Esophagus mucosa (tissue), 1 donor: ENCODE measurements around the gene PIK3R5. TPM values are rescaled to one million over a fixed set of nuclear protein-coding genes. Genes with fewer than 3 reads are reported as not detected.

ENCODE experiments used
- total RNA-seq: library from RNA; stranded (reverse); gene quantifications from one replicate; pipeline ENCODE4 v1.2.4, GENCODE V29; 2023
- donor health status: DM: yes; HTN: yes; CAD: no.

PIK3R5 gene
- total RNA-seq, 1 donor from 2014 or later = 0.88 TPM

Other genes starting within 250 kb of the PIK3R5 start
- gene CCDC42, start 220.9 kb downstream of the PIK3R5 start, total RNA-seq = not detected
- not detected for gene SPDYE4, start 207.2 kb downstream of the PIK3R5 start, total RNA-seq
- gene MFSD6L, start 166.3 kb downstream of the PIK3R5 start, total RNA-seq = 0.72 TPM
- gene PIK3R6, start 98.0 kb downstream of the PIK3R5 start, total RNA-seq = 0.16 TPM
- gene NTN1, start 55.8 kb upstream of the PIK3R5 start, total RNA-seq = 9.1 TPM